GM19397 (cell line): ENCODE results near the gene INPP5D.
"Not testable (repeated sequence)": the region's sequence is repeated elsewhere in the genome, so short reads cannot be mapped to it uniquely, and the experiment has no call there.

Source experiments
- ATAC-seq: cut with Tn5 transposase; IDR thresholded peaks from one replicate; pipeline ENCODE4 v1.9.1; 2021; ENCODE audit warnings: mild to moderate bottlenecking, moderate library complexity; ENCODE audit not compliant: unreplicated experiment

The INPP5D gene

GRCh38 chr2:233165895-233166661 lies 105.9 kb downstream of the INPP5D start:
- no peak for ATAC-seq

DNA sequence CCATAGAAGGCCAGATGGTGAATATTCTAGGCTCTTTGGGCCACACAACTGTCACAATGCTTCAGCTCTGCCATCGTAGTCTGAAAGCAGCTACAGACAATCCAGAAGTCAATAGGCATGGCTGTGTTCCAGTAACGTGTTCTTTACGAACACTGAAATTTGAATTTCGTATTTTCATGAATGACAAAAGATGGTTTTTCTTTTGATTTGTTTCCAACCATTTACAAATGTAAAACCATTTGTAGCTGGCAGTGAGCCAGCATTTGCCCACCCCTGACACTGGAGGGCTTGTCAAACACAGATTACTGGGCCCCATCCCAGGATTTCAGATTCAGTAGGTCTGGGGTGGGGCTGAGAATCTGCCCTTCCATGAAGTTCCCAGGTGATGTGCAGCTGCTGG lies 108.3 kb downstream of the INPP5D start:
- no peak for ATAC-seq

DNA sequence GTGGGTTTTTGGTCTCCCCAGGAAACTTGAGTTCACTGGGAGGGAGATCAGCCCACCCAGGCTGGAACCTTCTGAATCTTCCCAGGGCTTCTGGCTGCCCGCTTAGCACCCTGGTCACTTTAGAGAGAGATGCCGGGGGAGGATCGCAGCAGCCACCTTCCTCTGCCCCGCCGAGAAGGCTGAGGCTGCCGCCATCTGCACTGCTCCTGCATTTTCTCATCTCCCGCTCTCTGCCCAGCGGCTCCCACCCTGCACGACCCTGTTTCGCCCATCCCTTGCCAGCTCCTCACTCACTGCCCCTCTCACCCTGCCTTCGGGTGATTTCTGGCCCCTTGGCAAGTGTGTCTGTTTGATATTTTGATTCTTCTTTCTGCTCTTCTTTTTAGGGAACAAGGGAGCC lies 108.8 kb downstream of the INPP5D start:
- ATAC-seq: no peak

- ATAC-seq: no peak
Measured at GRCh38 chr2:233171344-233171743, 111.2 kb downstream of the INPP5D start.

- no peak for ATAC-seq
Measured at GRCh38 chr2:233173115-233173514, 113.0 kb downstream of the INPP5D start.

DNA sequence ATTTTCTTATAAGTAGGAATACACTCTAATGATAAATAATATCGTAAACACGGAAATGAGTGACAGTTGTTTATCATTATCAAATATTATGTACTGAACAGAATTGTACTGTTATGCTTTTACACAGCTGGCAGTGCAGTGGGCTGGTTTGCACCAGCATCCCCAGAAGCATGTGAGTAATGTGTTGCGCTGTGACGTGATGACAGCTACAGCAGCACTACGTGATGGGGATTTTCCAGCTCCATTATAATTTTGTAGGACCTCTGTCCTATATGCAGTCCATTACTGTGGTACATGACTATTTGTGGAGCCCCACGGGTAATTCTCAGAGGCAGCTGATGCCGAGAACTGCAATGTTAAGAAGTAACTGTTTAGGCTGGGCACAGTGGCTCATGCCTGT lies 114.0 kb downstream of the INPP5D start:
- ATAC-seq: no peak

DNA sequence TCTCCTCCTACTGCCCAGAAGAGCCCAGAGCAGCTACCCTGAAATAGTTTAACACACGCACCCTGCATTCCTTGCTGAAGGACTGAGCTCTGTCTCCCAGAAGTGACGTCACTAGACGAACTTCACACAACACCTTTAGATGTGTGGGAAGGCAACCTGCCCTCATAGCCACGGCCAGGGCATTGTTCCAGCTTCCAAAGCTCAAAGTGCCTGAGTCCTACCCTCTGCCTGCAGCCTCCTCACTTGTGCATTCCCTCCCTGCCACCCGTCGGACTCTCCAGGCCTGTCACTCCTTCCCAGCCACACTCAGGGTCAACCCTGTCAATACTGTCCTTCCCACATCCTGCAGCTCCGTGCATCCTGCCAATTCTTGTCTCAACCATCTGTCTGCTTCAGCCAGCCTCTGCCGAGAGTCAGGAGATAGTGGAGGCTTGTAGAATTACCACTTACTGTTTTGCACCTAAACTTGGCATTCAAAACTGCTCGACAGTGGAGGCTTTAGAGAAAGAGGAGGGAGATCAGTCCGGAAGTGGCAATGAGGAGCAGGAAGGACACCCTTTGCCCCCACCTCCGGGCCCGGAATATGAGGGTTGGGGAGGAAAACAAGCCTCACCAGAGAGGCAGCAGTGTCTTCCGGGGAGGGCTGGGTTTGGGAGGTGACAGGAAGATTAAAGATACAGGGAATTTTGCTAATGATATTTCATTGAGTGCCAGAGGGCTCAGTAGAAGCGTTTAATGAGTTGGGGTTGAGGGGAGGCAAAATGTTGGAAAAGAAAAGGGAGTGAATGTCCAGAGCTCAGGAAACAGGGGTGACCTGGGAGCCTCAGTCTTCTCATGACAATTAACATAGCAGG lies 119.1 kb downstream of the INPP5D start:
- no peak for ATAC-seq

GRCh38 chr2:233179848-233180366 lies 119.8 kb downstream of the INPP5D start:
- no peak for ATAC-seq

GRCh38 chr2:233183869-233184418 lies 123.8 kb downstream of the INPP5D start:
- no peak for ATAC-seq

- ATAC-seq: no peak
Measured at GRCh38 chr2:233184669-233185068, 124.5 kb downstream of the INPP5D start.

GRCh38 chr2:233185330-233185729 lies 125.2 kb downstream of the INPP5D start:
- ATAC-seq: no peak

DNA sequence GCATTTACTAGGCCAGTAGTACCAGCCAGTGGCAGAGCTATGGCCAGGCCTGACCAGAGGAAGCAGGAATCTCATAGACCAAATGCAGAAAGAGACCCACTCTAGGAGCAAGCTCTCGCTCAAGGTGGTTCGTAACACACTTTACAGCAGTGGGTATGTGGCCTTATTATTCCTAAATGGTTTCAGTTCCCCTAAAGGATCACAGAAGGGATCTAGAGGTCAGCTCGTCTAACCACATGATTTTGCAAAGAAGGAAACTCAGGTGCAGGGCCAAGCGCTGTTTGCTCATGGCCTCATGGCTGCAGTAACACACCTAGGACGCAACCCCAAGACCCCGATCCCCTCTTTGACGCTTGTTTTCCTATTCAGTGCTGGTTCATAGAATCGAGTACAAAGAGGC lies 125.8 kb downstream of the INPP5D start:
- ATAC-seq: no peak

GRCh38 chr2:233186851-233187250 lies 126.7 kb downstream of the INPP5D start:
- no peak for ATAC-seq

DNA sequence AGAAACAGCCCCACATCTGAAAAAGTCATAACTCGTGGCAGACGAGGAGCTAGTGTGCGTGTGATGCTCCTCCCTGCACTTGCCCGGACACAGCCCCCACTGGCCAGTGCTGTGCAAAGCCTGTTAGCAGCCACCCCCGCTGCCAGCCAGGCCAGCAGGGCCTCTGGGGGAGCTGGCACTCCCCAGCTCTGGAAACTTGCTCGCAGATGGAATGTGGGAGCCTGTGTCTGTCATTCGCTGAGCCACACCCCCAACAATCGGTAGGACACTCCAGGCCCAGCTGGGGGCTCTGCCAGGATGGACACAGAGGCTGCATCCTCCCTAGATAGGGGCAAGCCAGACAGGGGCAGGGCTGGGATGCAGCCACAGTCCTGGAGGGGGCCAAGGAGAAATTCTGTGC lies 128.9 kb downstream of the INPP5D start:
- ATAC-seq: no peak

GRCh38 chr2:233191016-233191415 lies 130.9 kb downstream of the INPP5D start:
- ATAC-seq: not testable (repeated sequence)

GRCh38 chr2:233193738-233194137 lies 133.6 kb downstream of the INPP5D start:
- no peak for ATAC-seq

GRCh38 chr2:233195027-233195426 lies 134.9 kb downstream of the INPP5D start:
- ATAC-seq: no peak

- ATAC-seq: no peak
Measured at GRCh38 chr2:233197022-233197421, 136.9 kb downstream of the INPP5D start.

GRCh38 chr2:233198026-233198425 lies 137.9 kb downstream of the INPP5D start:
- no peak for ATAC-seq

DNA sequence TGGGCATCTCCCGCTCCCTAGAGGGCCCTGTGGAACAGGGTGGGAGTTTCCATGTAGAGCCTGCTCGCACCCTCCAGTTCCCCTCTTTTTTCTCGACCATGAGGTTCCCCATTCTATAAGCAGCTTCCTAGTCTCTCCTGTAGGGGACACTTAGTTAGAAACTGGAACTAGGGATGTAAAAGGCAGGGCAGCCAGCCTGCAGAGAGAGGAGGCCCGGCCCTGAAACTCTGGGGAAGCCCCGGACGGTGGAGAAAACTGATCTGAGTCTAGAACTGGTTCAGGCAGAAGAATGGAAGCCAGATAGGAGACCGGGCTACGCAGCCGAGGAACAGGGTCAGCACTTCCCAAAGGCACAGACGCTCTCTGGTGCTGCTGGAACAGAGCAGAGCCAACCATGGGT lies 139.7 kb downstream of the INPP5D start:
- ATAC-seq: no peak

DNA sequence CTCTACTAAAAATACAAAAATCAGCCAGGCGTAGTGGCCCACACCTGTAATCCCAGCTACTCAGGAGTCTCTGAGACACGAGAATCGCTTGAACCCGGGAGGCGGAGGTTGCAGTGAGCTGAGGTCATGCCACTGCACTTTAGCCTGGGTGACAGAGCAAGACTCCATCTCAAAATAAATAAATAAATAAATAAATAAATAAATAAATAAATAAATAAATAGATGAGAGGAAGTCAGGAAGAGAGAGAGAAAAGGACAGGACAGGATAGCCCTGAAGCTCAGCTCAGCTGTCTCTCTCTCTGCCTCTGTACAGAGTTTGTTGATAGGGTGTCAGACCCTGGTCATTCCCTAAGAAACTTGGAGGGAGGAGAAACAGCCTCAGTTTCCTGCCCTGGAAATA lies 140.6 kb downstream of the INPP5D start:
- ATAC-seq: not testable (repeated sequence)
